Thyroid gland (tissue), 4 donors: ENCODE data around the gene ENAH.

Experiments
- POLR2A ChIP-seq, 2 donors: fragments of 450-650 bp; IDR thresholded peaks; one replicate each; pipeline ENCODE4 v1.6.1; 2017; ENCODE audit warnings: antibody characterized with exemption in 2 of 2, mild to moderate bottlenecking in 2 of 2, moderate library complexity in 1 of 2
- TF ChIP-seq, protein P1 (sequence below), 6 experiments: fragments of 200-600 bp in 3 of 6; fragments of 450-650 bp in 3 of 6; sonication (generic) in 3 of 6; IDR thresholded peaks; one replicate each; pipeline ENCODE4 v1.5.1; 2016 to 2019; ENCODE audit warnings: antibody characterized with exemption in 6 of 6, mild to moderate bottlenecking in 2 of 6, inconsistent platforms in 1 of 6, moderate library complexity in 1 of 6

DNA sequence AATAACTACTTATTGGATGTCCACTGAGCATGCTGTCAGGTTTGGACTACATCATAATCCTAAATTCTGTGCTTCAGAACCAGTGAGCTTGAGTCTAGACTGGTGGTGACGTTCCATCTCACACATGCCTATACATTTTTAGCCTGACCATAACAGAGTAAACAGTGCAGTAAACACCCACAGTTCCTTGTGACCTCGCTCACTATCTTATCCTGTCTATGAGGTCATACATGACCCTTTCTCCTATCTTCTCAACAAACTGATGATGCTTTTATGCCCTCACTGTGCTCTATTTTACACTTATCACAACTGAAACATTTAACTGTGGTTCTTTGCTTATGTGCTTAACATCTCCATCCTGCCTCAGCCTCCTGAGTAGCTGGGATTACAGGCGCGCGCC lies 91.2 kb downstream of the ENAH start:
- TF ChIP-seq, protein P1, sequence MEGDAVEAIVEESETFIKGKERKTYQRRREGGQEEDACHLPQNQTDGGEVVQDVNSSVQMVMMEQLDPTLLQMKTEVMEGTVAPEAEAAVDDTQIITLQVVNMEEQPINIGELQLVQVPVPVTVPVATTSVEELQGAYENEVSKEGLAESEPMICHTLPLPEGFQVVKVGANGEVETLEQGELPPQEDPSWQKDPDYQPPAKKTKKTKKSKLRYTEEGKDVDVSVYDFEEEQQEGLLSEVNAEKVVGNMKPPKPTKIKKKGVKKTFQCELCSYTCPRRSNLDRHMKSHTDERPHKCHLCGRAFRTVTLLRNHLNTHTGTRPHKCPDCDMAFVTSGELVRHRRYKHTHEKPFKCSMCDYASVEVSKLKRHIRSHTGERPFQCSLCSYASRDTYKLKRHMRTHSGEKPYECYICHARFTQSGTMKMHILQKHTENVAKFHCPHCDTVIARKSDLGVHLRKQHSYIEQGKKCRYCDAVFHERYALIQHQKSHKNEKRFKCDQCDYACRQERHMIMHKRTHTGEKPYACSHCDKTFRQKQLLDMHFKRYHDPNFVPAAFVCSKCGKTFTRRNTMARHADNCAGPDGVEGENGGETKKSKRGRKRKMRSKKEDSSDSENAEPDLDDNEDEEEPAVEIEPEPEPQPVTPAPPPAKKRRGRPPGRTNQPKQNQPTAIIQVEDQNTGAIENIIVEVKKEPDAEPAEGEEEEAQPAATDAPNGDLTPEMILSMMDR (IDR thresholded peaks at IDR 0.05), result no peak
- no peak for TF ChIP-seq POLR2A (IDR thresholded peaks at IDR 0.05)
